HEK293 (cell line): ENCODE data around the gene AP1B1.

Source experiments
- CTCF ChIA-PET: fragments of 350-600 bp; formaldehyde crosslinking; extraction: SDS; loops from one replicate; lab custom pipeline; 2021; ENCODE audit warnings: antibody characterized with exemption; lab: Yijun Ruan, JAX
- POLR2A ChIA-PET: fragments of 300-600 bp; formaldehyde crosslinking; extraction: SDS; loops from one replicate; lab custom pipeline; 2020; ENCODE audit warnings: antibody characterized with exemption, inconsistent platforms; lab: Yijun Ruan, JAX
- H3K27ac ChIP-seq: fragments of 200-500 bp; sonication (Bioruptor generic); 2 replicates; pipeline ENCODE4 v1.5.1; 2014; ENCODE audit warnings: low read depth, low read length, control low read depth, inconsistent platforms; ENCODE audit errors: extremely low read depth
- H3K36me3 ChIP-seq, 2 experiments: fragments of 200-500 bp in 1 of 2; sonication (Bioruptor generic) in 1 of 2; 1 replicate in 1 of 2; 2 replicates in 1 of 2; pipeline ENCODE4 v1.5.1; 2014 to 2017; ENCODE audit warnings: inconsistent platforms in 2 of 2, low read length in 2 of 2; ENCODE audit not compliant: control insufficient read depth in 2 of 2, insufficient read depth in 1 of 2
- H3K4me1 ChIP-seq: fragments of 200-500 bp; sonication (Bioruptor generic); 2 replicates; pipeline ENCODE4 v1.5.1; 2014; ENCODE audit warnings: mild to moderate bottlenecking, low read length, inconsistent platforms; ENCODE audit not compliant: control insufficient read depth, insufficient read depth
- H3K4me3 ChIP-seq: 2 replicates; pipeline ENCODE4 v1.5.1; 2011; ENCODE audit warnings: low read depth, mild to moderate bottlenecking, control low read depth, low read length, moderate library complexity
- H3K9me3 ChIP-seq: fragments of 200-500 bp; sonication (Bioruptor generic); 2 replicates; pipeline ENCODE4 v1.5.1; 2014; ENCODE audit warnings: low read depth, low read length, inconsistent platforms; ENCODE audit not compliant: control insufficient read depth, insufficient read depth
- ZBTB8A ChIP-seq: fragments of 450-650 bp; formaldehyde crosslinking; IDR thresholded peaks from 2 replicates; pipeline ENCODE4 v1.5.1; 2016; ENCODE audit warnings: missing biosample characterization, missing genetic modification characterization
- ZFHX2 ChIP-seq: fragments of 450-650 bp; formaldehyde crosslinking; conservative IDR thresholded peaks from 2 replicates; pipeline ENCODE4 v1.5.1; 2016; ENCODE audit warnings: missing biosample characterization, missing genetic modification characterization
- ZIC2 ChIP-seq: fragments of 450-650 bp; formaldehyde crosslinking; IDR thresholded peaks from 2 replicates; pipeline ENCODE4 v1.5.1; 2016; ENCODE audit warnings: missing biosample characterization, missing genetic modification characterization
- ZNF132 ChIP-seq: fragments of 450-650 bp; formaldehyde crosslinking; IDR thresholded peaks from 2 replicates; pipeline ENCODE4 v1.5.1; 2017; ENCODE audit warnings: missing biosample characterization, missing genetic modification characterization, borderline replicate concordance
- ZNF140 ChIP-seq: fragments of 450-650 bp; formaldehyde crosslinking; IDR thresholded peaks from 2 replicates; pipeline ENCODE4 v1.5.1; 2016; ENCODE audit warnings: missing biosample characterization, missing genetic modification characterization
- ZNF19 ChIP-seq: fragments of 450-650 bp; formaldehyde crosslinking; IDR thresholded peaks from 2 replicates; pipeline ENCODE4; 2016; ENCODE audit warnings: missing biosample characterization, missing genetic modification characterization, low read depth
- ZNF202 ChIP-seq: fragments of 450-650 bp; formaldehyde crosslinking; IDR thresholded peaks from 2 replicates; pipeline ENCODE4 v1.5.1; 2016; ENCODE audit warnings: missing biosample characterization, missing genetic modification characterization, borderline replicate concordance
- ZNF341 ChIP-seq: fragments of 450-650 bp; formaldehyde crosslinking; IDR thresholded peaks from 2 replicates; pipeline ENCODE4; 2016; ENCODE audit warnings: low read depth, missing biosample characterization, missing genetic modification characterization
- ZNF354C ChIP-seq: fragments of 450-650 bp; formaldehyde crosslinking; IDR thresholded peaks from 2 replicates; pipeline ENCODE4 v1.5.1; 2016; ENCODE audit warnings: missing biosample characterization, missing genetic modification characterization, low read depth, borderline replicate concordance
- ZNF394 ChIP-seq: fragments of 450-650 bp; formaldehyde crosslinking; IDR thresholded peaks from 2 replicates; pipeline ENCODE4 v1.5.1; 2016; ENCODE audit warnings: missing biosample characterization, missing genetic modification characterization, mild to moderate bottlenecking, moderate library complexity, borderline replicate concordance
- ZNF501 ChIP-seq: fragments of 450-650 bp; formaldehyde crosslinking; IDR thresholded peaks from 2 replicates; pipeline ENCODE4 v1.5.1; 2016; ENCODE audit warnings: missing biosample characterization, missing genetic modification characterization
- ZNF560 ChIP-seq: fragments of 450-650 bp; formaldehyde crosslinking; IDR thresholded peaks from 2 replicates; pipeline ENCODE4 v1.5.1; 2017; ENCODE audit warnings: missing biosample characterization, missing genetic modification characterization, borderline replicate concordance
- ZNF585B ChIP-seq: fragments of 450-650 bp; formaldehyde crosslinking; IDR thresholded peaks from 2 replicates; pipeline ENCODE4 v1.5.1; 2016; ENCODE audit warnings: missing biosample characterization, missing genetic modification characterization
- ZNF600 ChIP-seq: fragments of 450-650 bp; formaldehyde crosslinking; IDR thresholded peaks from 2 replicates; pipeline ENCODE4 v1.5.1; 2016; ENCODE audit warnings: missing biosample characterization, missing genetic modification characterization
- ZNF623 ChIP-seq: fragments of 450-650 bp; formaldehyde crosslinking; IDR thresholded peaks from 2 replicates; pipeline ENCODE4 v1.5.1; 2016; ENCODE audit warnings: missing biosample characterization, missing genetic modification characterization
- ZNF843 ChIP-seq: fragments of 450-650 bp; formaldehyde crosslinking; IDR thresholded peaks from 2 replicates; pipeline ENCODE4 v1.5.1; 2016; ENCODE audit warnings: missing biosample characterization, missing genetic modification characterization
- TF ChIP-seq, protein P1 (sequence below): fragments of 450-650 bp; formaldehyde crosslinking; IDR thresholded peaks from 2 replicates; pipeline ENCODE4 v1.5.1; 2016; ENCODE audit warnings: missing biosample characterization, missing genetic modification characterization
- TF ChIP-seq, protein P2 (sequence below): fragments of 450-650 bp; formaldehyde crosslinking; IDR thresholded peaks from 2 replicates; pipeline ENCODE4 v1.5.1; 2016; ENCODE audit warnings: missing biosample characterization, missing genetic modification characterization
- TF ChIP-seq, protein P3 (sequence below): fragments of 450-650 bp; formaldehyde crosslinking; IDR thresholded peaks from 2 replicates; pipeline ENCODE4 v1.5.1; 2016; ENCODE audit warnings: missing biosample characterization, missing genetic modification characterization, borderline replicate concordance

AP1B1 gene

DNA sequence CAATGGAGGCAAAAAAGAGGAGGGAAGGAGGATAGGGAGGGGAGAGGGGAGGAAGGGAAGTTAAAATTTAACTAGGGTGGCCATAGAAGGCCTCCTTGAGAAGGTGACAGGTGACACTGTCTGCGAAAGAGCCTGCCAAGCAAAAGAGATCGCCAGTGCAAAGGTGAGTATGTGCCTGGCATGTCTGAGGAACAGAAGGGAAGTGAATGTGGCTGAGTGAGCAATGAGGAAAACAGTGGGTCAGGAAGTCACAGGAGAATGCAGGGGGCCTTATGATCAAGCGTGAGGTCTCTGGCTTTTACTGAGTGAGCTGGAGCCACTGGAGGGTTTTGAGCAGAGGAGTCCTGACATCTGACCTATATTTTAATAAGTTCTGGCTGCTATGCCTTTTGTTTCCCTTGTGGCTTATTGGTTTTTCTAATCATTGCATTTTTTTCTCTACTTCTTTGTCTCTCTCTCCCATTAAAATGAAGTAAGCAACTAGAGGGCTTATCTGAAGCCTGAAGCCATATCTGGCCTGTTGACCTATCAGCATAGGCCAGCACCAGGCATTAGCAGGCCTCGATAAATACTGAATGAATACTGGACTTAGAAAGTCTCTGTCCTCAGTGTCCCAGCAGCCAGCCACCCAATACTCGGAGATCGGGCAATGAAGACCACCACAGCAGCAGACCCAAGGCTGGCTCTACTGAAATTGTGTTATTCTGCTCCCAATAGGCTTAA is 5.6 kb downstream of the AP1B1 start:
- H3K36me3 ChIP-seq, result peaks cover 13 to 68% of the 10 kb centered on the region in 2 experiments; a peak in 2 of 3 replicates
- no peak overlapping the region for H3K27ac ChIP-seq
- no peak for TF ChIP-seq ZBTB8A (tag by site-specific recombination)
- no peak for TF ChIP-seq ZNF560 (tag by site-specific recombination)
- no peak for TF ChIP-seq ZNF600 (tag by site-specific recombination)
- no peak for TF ChIP-seq ZNF140 (tag by site-specific recombination)
- TF ChIP-seq ZNF843 (tag by site-specific recombination), result no peak
- no peak for TF ChIP-seq ZNF202 (tag by site-specific recombination)
- no peak for TF ChIP-seq ZFHX2 (tag by site-specific recombination)
- TF ChIP-seq, protein P1, sequence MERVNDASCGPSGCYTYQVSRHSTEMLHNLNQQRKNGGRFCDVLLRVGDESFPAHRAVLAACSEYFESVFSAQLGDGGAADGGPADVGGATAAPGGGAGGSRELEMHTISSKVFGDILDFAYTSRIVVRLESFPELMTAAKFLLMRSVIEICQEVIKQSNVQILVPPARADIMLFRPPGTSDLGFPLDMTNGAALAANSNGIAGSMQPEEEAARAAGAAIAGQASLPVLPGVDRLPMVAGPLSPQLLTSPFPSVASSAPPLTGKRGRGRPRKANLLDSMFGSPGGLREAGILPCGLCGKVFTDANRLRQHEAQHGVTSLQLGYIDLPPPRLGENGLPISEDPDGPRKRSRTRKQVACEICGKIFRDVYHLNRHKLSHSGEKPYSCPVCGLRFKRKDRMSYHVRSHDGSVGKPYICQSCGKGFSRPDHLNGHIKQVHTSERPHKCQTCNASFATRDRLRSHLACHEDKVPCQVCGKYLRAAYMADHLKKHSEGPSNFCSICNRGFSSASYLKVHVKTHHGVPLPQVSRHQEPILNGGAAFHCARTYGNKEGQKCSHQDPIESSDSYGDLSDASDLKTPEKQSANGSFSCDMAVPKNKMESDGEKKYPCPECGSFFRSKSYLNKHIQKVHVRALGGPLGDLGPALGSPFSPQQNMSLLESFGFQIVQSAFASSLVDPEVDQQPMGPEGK (tag by site-specific recombination), result no peak
- TF ChIP-seq, protein P2, sequence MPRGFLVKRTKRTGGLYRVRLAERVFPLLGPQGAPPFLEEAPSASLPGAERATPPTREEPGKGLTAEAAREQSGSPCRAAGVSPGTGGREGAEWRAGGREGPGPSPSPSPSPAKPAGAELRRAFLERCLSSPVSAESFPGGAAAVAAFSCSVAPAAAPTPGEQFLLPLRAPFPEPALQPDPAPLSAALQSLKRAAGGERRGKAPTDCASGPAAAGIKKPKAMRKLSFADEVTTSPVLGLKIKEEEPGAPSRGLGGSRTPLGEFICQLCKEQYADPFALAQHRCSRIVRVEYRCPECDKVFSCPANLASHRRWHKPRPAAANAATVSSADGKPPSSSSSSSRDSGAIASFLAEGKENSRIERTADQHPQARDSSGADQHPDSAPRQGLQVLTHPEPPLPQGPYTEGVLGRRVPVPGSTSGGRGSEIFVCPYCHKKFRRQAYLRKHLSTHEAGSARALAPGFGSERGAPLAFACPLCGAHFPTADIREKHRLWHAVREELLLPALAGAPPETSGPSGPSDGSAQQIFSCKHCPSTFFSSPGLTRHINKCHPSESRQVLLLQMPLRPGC (tag by site-specific recombination), result no peak
- TF ChIP-seq, protein P3, sequence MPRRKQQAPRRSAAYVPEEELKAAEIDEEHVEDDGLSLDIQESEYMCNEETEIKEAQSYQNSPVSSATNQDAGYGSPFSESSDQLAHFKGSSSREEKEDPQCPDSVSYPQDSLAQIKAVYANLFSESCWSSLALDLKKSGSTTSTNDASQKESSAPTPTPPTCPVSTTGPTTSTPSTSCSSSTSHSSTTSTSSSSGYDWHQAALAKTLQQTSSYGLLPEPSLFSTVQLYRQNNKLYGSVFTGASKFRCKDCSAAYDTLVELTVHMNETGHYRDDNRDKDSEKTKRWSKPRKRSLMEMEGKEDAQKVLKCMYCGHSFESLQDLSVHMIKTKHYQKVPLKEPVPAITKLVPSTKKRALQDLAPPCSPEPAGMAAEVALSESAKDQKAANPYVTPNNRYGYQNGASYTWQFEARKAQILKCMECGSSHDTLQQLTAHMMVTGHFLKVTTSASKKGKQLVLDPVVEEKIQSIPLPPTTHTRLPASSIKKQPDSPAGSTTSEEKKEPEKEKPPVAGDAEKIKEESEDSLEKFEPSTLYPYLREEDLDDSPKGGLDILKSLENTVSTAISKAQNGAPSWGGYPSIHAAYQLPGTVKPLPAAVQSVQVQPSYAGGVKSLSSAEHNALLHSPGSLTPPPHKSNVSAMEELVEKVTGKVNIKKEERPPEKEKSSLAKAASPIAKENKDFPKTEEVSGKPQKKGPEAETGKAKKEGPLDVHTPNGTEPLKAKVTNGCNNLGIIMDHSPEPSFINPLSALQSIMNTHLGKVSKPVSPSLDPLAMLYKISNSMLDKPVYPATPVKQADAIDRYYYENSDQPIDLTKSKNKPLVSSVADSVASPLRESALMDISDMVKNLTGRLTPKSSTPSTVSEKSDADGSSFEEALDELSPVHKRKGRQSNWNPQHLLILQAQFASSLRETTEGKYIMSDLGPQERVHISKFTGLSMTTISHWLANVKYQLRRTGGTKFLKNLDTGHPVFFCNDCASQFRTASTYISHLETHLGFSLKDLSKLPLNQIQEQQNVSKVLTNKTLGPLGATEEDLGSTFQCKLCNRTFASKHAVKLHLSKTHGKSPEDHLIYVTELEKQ, result no peak
- TF ChIP-seq ZNF132, result no peak
- TF ChIP-seq ZNF501 (tag by site-specific recombination), result no peak
- TF ChIP-seq ZNF394 (tag by site-specific recombination), result no peak
- no peak for TF ChIP-seq ZNF354C (tag by site-specific recombination)
- TF ChIP-seq ZIC2 (tag by site-specific recombination), result no peak
- no peak for TF ChIP-seq ZNF19
- ChIA-PET POLR2A (no interaction called here), CTCF (interaction anchor here (0.6 to 0.8 kb wide), 6 partner anchors 7 to 849 kb away, joined by 4 to 6 read pairs (median 4); partner anchors contain the start of gene THOC5)
- H3K4me3 ChIP-seq, result no peak overlapping the region
- no peaks in the 10 kb centered on the region for H3K9me3 ChIP-seq
- H3K4me1 ChIP-seq, result peaks cover 3% of the 10 kb centered on the region; the same call in 1 of the 2 replicates

DNA sequence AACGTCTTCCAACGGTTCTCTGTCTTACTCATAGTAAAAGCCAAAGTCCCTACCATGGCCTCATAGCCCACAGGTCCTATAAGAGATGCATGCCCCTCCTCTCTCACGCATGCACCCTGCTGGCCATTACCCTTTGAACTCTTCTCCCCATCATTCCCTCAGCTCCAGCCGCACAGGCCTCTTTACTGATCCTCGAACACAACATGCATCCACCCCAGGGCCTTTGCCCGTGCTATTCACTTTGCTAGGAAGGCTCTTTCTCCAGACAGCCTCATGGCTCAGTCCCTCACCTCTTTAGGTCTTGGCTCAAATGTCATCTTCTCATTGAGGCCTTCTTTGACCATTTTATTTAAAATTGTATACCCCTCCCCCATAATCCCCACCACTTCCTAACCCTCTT is 7.5 kb downstream of the AP1B1 start:
- CTCF ChIA-PET, result interaction anchor here (0.6 to 1.1 kb wide), 3 partner anchors 13 to 212 kb away, joined by 3 to 5 read pairs (median 3); no protein-coding TSS in a partner anchor
- peaks cover 18 to 74% of the 10 kb centered on the region in 2 experiments; a peak in 2 of 3 replicates for H3K36me3 ChIP-seq
- H3K9me3 ChIP-seq, result no peaks in the 10 kb centered on the region
- H3K4me1 ChIP-seq, result no peaks in the 10 kb centered on the region
- TF ChIP-seq ZNF341 (no peak), ZNF585B (tag by site-specific recombination) (no peak), ZNF623 (tag by site-specific recombination) (peak; percentile 98)
- POLR2A ChIA-PET, result interaction anchor here (1.2 kb wide), 1 partner anchor 8 kb away, joined by 4 read pairs; the partner anchor contains the start of gene AP1B1
- H3K27ac ChIP-seq, result no peak overlapping the region
- H3K4me3 ChIP-seq, result no peak overlapping the region
